HL-60 (cell line): Measurements from ENCODE around the gene NFASC.

Experiments
- CTCF ChIP-seq: IDR thresholded peaks from one replicate; pipeline ENCODE4 v1.5.1; 2011; ENCODE audit warnings: low read length, control low read depth, inconsistent platforms; ENCODE audit not compliant: insufficient read depth
- POLR2AphosphoS5 ChIP-seq: IDR thresholded peaks from 2 replicates; pipeline ENCODE4 v1.6.1; 2012; ENCODE audit warnings: low read depth
- REST ChIP-seq: IDR thresholded peaks from 2 replicates; pipeline ENCODE4 v1.6.1; 2012; ENCODE audit warnings: low read depth; ENCODE audit not compliant: insufficient replicate concordance

- TF ChIP-seq CTCF, result no peak
- no peak for TF ChIP-seq POLR2AphosphoS5
- no peak for TF ChIP-seq REST
Measured at GRCh38 chr1:204841316-204841715, 29.3 kb upstream of the NFASC start.
